Transverse colon (tissue), 4 donors: ENCODE measurements around the gene GRIA4. TPM values are rescaled to one million over a fixed set of nuclear protein-coding genes. Genes with fewer than 3 reads are reported as not detected.

ENCODE experiments used
- DNase-seq: peaks from one replicate; pipeline ENCODE4 v3.0.0-alpha.2; 2019
- H3K27ac ChIP-seq, 4 donors: fragments of 200-600 bp; sonication (generic); 2 replicates each; pipeline ENCODE4 v1.5.1; 2016 to 2018; ENCODE audit warnings: inconsistent platforms in 4 of 4
- H3K27me3 ChIP-seq: fragments of 200-600 bp; sonication (generic); 2 replicates; pipeline ENCODE4 v1.5.1; 2017; ENCODE audit warnings: inconsistent platforms
- H3K36me3 ChIP-seq, 4 donors: fragments of 200-600 bp; sonication (generic); 2 replicates each; pipeline ENCODE4 v1.5.1; 2017 to 2019; ENCODE audit warnings: inconsistent platforms in 4 of 4
- H3K4me1 ChIP-seq, 4 donors: fragments of 200-600 bp; sonication (generic); 2 replicates each; pipeline ENCODE4 v1.5.1; 2017 to 2020; ENCODE audit warnings: inconsistent platforms in 4 of 4
- H3K4me3 ChIP-seq, 4 donors: fragments of 200-600 bp; sonication (generic); 1 replicate in 1 of 4; 2 replicates in 3 of 4; pipeline versions ENCODE4 v1.5.1 to v1.6.1; 2017 to 2019; ENCODE audit warnings: inconsistent platforms in 4 of 4
- H3K9me3 ChIP-seq, 2 donors: fragments of 200-600 bp; sonication (generic); 2 replicates each; pipeline ENCODE4 v1.5.1; 2017 to 2019; ENCODE audit warnings: inconsistent platforms in 2 of 2
- CTCF ChIP-seq, 5 experiments: fragments of 200-600 bp in 3 of 5; fragments of 450-650 bp in 2 of 5; sonication (generic) in 3 of 5; IDR thresholded peaks; 1 replicate in 2 of 5; 2 replicates in 3 of 5; pipeline ENCODE4 v1.5.1; 2016 to 2017; ENCODE audit warnings: antibody characterized with exemption in 5 of 5, inconsistent platforms in 3 of 5, mild to moderate bottlenecking in 2 of 5, moderate library complexity in 1 of 5
- EP300 ChIP-seq: sonication (generic); formaldehyde crosslinking; IDR thresholded peaks from one replicate; pipeline ENCODE4 v1.6.1; 2017; ENCODE audit warnings: antibody characterized with exemption, low read depth
- POLR2A ChIP-seq: fragments of 450-650 bp; IDR thresholded peaks from one replicate; pipeline ENCODE4 v1.6.1; 2016; ENCODE audit warnings: antibody characterized with exemption, mild to moderate bottlenecking, moderate library complexity
- POLR2AphosphoS5 ChIP-seq, 3 donors: sonication (generic); formaldehyde crosslinking; IDR thresholded peaks; one replicate each; pipeline ENCODE4 v1.6.1; 2016; ENCODE audit warnings: antibody characterized with exemption in 3 of 3
- WGBS, 2 donors: methylation state at CpG; one replicate each; pipeline ENCODE4 v1.1.5; 2018; ENCODE audit warnings: low coverage in 1 of 2; 5-methylcytosine and 5-hydroxymethylcytosine counted together
- in situ Hi-C, 4 donors: fragments of 200-750 bp; cut with MboI; loops; one replicate each; pipeline versions ENCODE4 v1.15.0 to v1.15.1; 2017; ENCODE audit warnings: low sequenced_read_pairs in 3 of 4, low pct_ligation_motif_present in 1 of 4, low pct_unique_long_range_greater_than_20kb in 1 of 4
- intact Hi-C: fragments of 100-400 bp; cut with DNase I; formaldehyde crosslinking; loops from one replicate; pipeline ENCODE4 v1.15.1; 2023; ENCODE audit warnings: low total_unique reads
- total RNA-seq, 4 donors: library from RNA; depleted of rRNA; stranded (reverse); fragments of >200 nt; gene quantifications; one replicate each; pipeline ENCODE4 v1.1.0, GENCODE V29; 2016

GRIA4 gene
- total RNA-seq, 4 donors from 2014 or later, result 0.79 to 2.4 (median 1.4) TPM; not detected in 1

- TF ChIP-seq EP300, result no peak
- TF ChIP-seq POLR2A, result no peak
- no peak for TF ChIP-seq POLR2AphosphoS5 (IDR thresholded peaks at IDR 0.05)
- no peak for TF ChIP-seq CTCF (IDR thresholded peaks at IDR 0.05)
- Histone ChIP-seq H3K4me1 (no peaks in the 10 kb centered on the region), H3K27ac (no peak overlapping the region), H3K4me3 (no peak overlapping the region), H3K36me3 (no peaks in the 10 kb centered on the region), H3K9me3 (no peaks in the 10 kb centered on the region), H3K27me3 (no peaks in the 10 kb centered on the region)
- DNase-seq, result no peak
- intact Hi-C loops, result no loop called here
- in situ Hi-C loops, result no loop called here
- WGBS, 2 donors, result 86 to 89% methylated on average over 2 of the region's 2 CpGs
Measured at GRCh38 chr11:105713696-105714095, 103.8 kb downstream of the GRIA4 start.

- Histone ChIP-seq H3K4me3 (no peak overlapping the region), H3K36me3 (no peaks in the 10 kb centered on the region), H3K27me3 (no peaks in the 10 kb centered on the region), H3K4me1 (no peaks in the 10 kb centered on the region), H3K27ac (no peak overlapping the region), H3K9me3 (no peaks in the 10 kb centered on the region)
- TF ChIP-seq POLR2A (no peak), EP300 (no peak), POLR2AphosphoS5 (IDR thresholded peaks at IDR 0.05) (no peak), CTCF (IDR thresholded peaks at IDR 0.05) (no peak)
- no peak for DNase-seq
- intact Hi-C loops, result no loop called here
- WGBS, 2 donors, result 85 to 89% methylated on average over 4 to 5 of the region's 5 CpGs
- in situ Hi-C loops, result no loop called here
Measured at GRCh38 chr11:105718641-105719040, 108.8 kb downstream of the GRIA4 start.

GRCh38 chr11:105719073-105719822 is 109.4 kb downstream of the GRIA4 start:
- no peaks in the 10 kb centered on the region for H3K27me3 ChIP-seq
- no peak overlapping the region for H3K27ac ChIP-seq
- no peaks in the 10 kb centered on the region for H3K9me3 ChIP-seq
- in situ Hi-C loops, result no loop called here
- WGBS, 2 donors, result 78 to 88% methylated on average over 11 of the region's 11 CpGs
- TF ChIP-seq POLR2AphosphoS5 (IDR thresholded peaks at IDR 0.05) (no peak), EP300 (no peak), POLR2A (no peak), CTCF (IDR thresholded peaks at IDR 0.05) (no peak)
- H3K4me1 ChIP-seq, result no peaks in the 10 kb centered on the region
- DNase-seq, result no peak
- no peaks in the 10 kb centered on the region for H3K36me3 ChIP-seq
- intact Hi-C loops, result no loop called here
- no peak overlapping the region for H3K4me3 ChIP-seq

- DNase-seq, result no peak
- 68 to 72% methylated on average over 2 of the region's 2 CpGs for WGBS, 2 donors
- Histone ChIP-seq H3K9me3 (no peaks in the 10 kb centered on the region), H3K36me3 (no peaks in the 10 kb centered on the region), H3K27me3 (no peaks in the 10 kb centered on the region), H3K4me1 (no peaks in the 10 kb centered on the region), H3K27ac (no peak overlapping the region), H3K4me3 (no peak overlapping the region)
- intact Hi-C loops (no loop called here), in situ Hi-C loops (no loop called here)
- TF ChIP-seq POLR2A (no peak), POLR2AphosphoS5 (IDR thresholded peaks at IDR 0.05) (no peak), CTCF (IDR thresholded peaks at IDR 0.05) (no peak), EP300 (no peak)
Measured at GRCh38 chr11:105720096-105720495, 110.2 kb downstream of the GRIA4 start.
